Brain microvascular endothelial cell (primary cell): Measurements from ENCODE around the gene TUBB4A.

Experiments used
- DNase-seq: peaks from one replicate; pipeline ENCODE4 v3.0.0-alpha.2; 2020
- H3K27ac ChIP-seq: fragments of 250-450 bp; sonication (Bioruptor Pico); 2 replicates; pipeline ENCODE4 v1.5.1; 2020; ENCODE audit warnings: mild to moderate bottlenecking, moderate library complexity
- H3K27me3 ChIP-seq: fragments of 250-450 bp; sonication (Bioruptor Pico); replicated peaks from 2 replicates; pipeline ENCODE4 v1.5.1; 2020; ENCODE audit warnings: mild to moderate bottlenecking
- H3K36me3 ChIP-seq: fragments of 250-450 bp; sonication (Bioruptor Pico); replicated peaks from 2 replicates; pipeline ENCODE4 v1.5.1; 2020; ENCODE audit warnings: mild to moderate bottlenecking
- H3K4me3 ChIP-seq: 2 replicates; pipeline ENCODE4 v1.5.1; 2011; ENCODE audit warnings: low read depth, mild to moderate bottlenecking, control low read depth, low read length, moderate library complexity
- in situ Hi-C: cut with HindIII; loops from 2 replicates; pipeline ENCODE4 v1.10.0; 2017; ENCODE audit warnings: low sequenced_read_pairs, low pct_ligation_motif_present
- TF ChIP-seq, protein P1 (sequence below): IDR thresholded peaks from 2 replicates; pipeline ENCODE4 v1.5.1; 2011; ENCODE audit warnings: low read depth, mild to moderate bottlenecking, moderate library complexity, low read length, control low read depth, inconsistent platforms; ENCODE audit errors: missing control alignments

Gene TUBB4A

DNA sequence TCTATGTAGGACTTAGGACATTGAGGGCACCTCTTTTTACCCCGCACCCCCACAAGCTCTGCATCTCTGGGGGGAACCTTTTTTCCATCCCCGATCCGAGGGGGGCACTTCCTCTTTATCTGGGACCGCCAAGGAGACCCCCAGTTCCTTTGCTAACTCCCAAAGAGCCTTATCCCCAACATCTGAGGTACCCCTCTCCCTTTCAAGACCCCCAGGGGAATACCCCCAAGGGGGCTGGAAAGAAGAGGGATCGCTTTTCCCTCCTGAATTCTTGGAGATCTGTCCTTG lies 29.8 kb upstream of the TUBB4A start:
- Histone ChIP-seq H3K27ac (no peak overlapping the region), H3K27me3 (peaks cover 17% of the 10 kb centered on the region), H3K36me3 (no peaks in the 10 kb centered on the region), H3K4me3 (no peak overlapping the region)
- no peak for DNase-seq
- TF ChIP-seq, protein P1, sequence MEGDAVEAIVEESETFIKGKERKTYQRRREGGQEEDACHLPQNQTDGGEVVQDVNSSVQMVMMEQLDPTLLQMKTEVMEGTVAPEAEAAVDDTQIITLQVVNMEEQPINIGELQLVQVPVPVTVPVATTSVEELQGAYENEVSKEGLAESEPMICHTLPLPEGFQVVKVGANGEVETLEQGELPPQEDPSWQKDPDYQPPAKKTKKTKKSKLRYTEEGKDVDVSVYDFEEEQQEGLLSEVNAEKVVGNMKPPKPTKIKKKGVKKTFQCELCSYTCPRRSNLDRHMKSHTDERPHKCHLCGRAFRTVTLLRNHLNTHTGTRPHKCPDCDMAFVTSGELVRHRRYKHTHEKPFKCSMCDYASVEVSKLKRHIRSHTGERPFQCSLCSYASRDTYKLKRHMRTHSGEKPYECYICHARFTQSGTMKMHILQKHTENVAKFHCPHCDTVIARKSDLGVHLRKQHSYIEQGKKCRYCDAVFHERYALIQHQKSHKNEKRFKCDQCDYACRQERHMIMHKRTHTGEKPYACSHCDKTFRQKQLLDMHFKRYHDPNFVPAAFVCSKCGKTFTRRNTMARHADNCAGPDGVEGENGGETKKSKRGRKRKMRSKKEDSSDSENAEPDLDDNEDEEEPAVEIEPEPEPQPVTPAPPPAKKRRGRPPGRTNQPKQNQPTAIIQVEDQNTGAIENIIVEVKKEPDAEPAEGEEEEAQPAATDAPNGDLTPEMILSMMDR: no peak
- in situ Hi-C loops: no loop called here

DNA sequence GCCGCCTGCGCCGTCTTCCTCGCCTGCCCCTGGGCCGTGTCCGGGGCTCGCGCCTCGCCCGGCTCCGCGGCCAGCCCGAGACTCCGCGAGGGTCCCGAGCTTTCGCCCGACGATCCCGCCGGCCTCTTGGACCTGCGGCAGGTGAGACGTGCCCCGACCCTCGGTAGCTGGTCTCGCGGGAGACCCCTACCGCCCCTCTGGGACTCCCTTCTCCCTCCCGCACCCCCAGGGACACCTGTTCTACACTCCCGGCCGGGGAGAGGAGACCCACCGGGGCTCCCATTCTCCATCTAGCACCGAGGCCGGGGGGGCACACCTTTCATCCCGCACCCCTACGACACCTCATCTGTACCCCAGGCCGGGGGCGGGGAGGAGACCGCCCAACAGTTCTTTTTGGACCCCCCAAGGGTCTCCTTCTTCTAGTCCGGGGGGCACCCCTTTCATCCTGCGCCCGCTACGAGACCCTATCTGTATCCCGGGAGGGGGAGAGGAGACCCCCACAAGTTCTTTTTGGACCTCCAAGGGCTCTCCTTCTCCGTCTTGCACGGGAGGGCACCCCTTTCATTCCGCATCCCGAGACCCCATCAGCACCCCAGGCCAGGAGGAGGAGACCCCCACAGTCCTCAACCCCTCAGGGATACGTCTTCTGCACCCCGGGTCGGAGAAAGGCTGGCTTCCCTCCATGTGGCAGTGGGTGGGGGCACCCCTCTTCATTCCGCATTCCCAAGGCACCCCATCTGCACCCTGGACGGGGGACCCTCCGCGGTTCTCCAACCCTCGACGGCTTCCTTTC lies 29.2 kb upstream of the TUBB4A start:
- H3K36me3 ChIP-seq: no peaks in the 10 kb centered on the region
- DNase-seq: no peak
- TF ChIP-seq, protein P1: no peak
- H3K27ac ChIP-seq: no peak overlapping the region
- in situ Hi-C loops: no loop called here
- peaks cover 17% of the 10 kb centered on the region for H3K27me3 ChIP-seq
- H3K4me3 ChIP-seq: peak overlapping the region; percentile 61

DNA sequence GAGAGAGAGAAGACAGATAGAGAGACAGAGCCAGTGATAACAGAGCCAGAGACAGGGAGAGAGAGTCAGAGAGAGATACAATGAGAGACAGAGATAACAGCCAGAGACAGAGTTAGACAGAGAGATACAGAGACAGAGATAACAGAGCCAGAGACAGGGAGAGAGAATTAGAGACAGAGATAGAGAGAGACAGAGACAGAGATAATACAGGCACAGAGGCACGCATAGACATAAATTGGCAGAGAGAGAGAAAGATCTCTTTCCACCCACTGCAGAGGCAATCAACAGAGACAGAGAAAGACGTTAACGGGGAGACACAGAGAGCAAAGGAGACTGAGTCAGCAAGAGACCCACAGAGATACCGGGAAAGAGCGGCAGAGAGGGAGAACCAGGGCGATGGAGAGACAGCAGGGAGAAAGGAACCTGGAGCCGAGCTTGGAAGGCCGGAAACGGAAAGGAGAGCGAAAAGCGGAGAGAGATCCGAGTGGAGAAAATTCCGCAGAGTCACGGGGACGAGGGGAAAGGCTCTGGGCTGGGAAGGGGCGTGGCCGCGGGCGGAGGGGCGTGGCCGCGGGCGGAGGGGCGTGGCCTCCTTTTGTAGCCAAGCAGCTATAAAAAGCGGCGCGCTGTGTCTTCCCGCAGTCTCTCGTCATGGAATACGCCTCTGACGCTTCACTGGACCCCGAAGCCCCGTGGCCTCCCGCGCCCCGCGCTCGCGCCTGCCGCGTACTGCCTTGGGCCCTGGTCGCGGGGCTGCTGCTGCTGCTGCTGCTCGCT lies 28.5 kb upstream of the TUBB4A start, which contains the start of gene TNFSF9:
Gene TNFSF9 (plus strand): TSS at position 641 of the 777 bp plus-strand sequence. CDS start 11 bp downstream, at position 652.
- in situ Hi-C loops: no loop called here
- DNase-seq: peak; percentile 85
- Histone ChIP-seq H3K27ac (peak within 1 kb of the TSS; percentile 32), H3K27me3 (peaks cover 17% of the 10 kb centered on the region), H3K4me3 (peak within 1 kb of the TSS; percentile 61), H3K36me3 (no peaks in the 10 kb centered on the region)
- TF ChIP-seq, protein P1: no peak

DNA sequence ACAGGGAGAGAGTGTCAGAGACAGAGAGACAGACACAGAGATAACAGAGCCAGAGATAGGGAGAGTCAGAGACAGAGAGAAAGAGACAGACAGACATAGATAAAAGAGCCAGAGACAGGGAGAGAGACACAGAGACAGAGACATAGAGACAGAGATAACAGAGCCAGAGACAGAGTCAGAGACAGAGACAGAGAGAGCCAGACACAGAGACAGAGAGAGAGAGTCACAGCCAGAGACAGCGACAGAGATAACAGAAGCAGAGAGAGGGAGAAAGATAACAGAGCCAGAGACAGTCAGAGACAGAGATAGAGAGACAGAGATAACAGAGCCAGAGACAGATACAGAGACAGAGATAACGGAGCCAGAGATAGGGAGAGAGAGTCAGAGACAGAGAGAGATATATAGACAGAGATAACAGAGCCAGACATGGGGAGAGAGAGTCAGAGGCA lies 27.9 kb upstream of the TUBB4A start:
- no peak for DNase-seq
- Histone ChIP-seq H3K36me3 (no peaks in the 10 kb centered on the region), H3K4me3 (peak overlapping the region; percentile 61), H3K27ac (no peak overlapping the region), H3K27me3 (peaks cover 17% of the 10 kb centered on the region)
- TF ChIP-seq, protein P1: no peak
- in situ Hi-C loops: no loop called here

DNA sequence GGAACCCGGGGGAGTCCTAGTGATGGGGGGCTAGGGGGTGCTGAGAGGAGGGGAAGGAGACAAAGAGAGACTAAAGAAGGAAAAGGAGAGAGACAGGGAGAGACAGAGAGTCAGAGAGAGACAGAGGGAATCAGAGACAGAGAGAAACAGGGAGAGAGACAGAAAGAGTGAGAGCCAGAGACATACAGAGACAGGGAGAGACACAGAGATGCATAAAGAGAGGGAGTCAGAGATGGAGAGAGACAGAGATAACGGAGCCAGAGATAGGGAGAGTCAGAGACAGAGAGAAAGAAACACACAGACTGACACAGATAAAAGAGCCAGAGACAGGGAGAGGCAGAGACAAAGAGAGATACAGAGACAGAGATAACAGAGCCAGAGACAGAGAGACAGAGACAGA lies 27.2 kb upstream of the TUBB4A start:
- Histone ChIP-seq H3K4me3 (no peak overlapping the region), H3K27ac (no peak overlapping the region), H3K27me3 (peaks cover 17% of the 10 kb centered on the region), H3K36me3 (no peaks in the 10 kb centered on the region)
- in situ Hi-C loops: no loop called here
- no peak for DNase-seq
- TF ChIP-seq, protein P1: no peak
